VCaP (cell line): ENCODE data around the gene AUTS2.

ENCODE experiments used
- H3K27ac ChIP-seq: fragments of 450-650 bp; 2 replicates; pipeline ENCODE4 v1.5.1; 2017
- TF ChIP-seq, protein P1 (sequence below): fragments of 450-650 bp; conservative IDR thresholded peaks from 2 replicates; pipeline ENCODE4 v1.5.1; 2017; ENCODE audit warnings: mild to moderate bottlenecking, moderate library complexity

The AUTS2 gene

DNA sequence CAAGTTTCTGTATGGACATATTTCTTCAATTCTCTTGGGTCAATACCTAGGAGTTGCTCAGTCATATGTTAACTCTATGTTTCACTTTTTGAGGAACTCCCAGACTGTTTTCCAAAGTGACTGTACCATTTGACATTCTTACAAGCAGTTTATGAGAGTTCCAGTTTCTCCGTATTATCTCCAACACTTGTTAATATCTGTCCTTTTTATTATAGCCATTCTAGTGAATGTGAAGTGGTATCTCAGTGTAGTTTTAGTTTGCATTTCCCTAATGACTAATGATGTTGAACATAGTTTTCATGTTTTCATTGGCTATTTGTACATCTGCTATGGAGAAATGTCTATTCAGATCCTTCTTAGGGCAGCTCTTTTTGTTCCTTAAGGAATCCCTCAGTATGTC lies 1002.7 kb downstream of the AUTS2 start:
- TF ChIP-seq, protein P1, sequence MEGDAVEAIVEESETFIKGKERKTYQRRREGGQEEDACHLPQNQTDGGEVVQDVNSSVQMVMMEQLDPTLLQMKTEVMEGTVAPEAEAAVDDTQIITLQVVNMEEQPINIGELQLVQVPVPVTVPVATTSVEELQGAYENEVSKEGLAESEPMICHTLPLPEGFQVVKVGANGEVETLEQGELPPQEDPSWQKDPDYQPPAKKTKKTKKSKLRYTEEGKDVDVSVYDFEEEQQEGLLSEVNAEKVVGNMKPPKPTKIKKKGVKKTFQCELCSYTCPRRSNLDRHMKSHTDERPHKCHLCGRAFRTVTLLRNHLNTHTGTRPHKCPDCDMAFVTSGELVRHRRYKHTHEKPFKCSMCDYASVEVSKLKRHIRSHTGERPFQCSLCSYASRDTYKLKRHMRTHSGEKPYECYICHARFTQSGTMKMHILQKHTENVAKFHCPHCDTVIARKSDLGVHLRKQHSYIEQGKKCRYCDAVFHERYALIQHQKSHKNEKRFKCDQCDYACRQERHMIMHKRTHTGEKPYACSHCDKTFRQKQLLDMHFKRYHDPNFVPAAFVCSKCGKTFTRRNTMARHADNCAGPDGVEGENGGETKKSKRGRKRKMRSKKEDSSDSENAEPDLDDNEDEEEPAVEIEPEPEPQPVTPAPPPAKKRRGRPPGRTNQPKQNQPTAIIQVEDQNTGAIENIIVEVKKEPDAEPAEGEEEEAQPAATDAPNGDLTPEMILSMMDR: no peak
- no peak overlapping the region for H3K27ac ChIP-seq

DNA sequence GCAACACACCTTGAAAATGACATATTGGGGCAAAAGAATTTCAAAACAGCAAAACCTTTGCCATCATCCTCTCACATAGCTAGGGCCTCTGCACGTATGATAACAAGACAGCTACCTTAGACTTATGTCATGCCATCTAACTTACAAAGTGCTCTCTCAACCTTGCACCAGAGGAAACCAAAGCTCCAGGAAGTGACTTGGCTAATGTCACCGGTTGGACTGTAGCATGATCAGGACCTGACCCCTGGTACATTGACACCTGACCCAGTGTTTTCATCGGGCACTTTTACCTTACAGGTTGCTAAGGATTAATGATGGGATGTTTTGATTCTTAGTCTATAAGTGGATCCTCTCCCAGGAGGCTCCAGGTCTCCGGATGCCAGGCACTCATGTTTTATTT lies 1003.8 kb downstream of the AUTS2 start:
- no peak overlapping the region for H3K27ac ChIP-seq
- TF ChIP-seq, protein P1: no peak

DNA sequence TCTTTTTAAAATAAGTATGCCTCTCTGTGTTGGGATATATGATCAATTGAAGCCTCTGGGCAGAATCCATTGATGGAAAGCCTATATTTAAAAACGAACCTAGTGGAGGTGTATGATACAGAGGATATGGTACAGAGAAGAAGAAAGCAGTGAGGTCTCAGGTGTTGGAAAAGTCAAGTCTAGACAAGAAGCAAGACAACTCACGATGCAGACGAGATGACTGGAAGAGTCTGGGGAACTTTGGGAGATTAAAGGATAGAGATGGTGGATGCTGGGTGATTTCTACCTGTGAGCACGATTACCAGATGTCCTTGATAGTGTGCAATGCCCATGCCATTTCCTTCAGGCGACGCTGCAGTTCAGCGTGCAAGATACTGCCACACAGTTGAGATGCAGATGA lies 1009.0 kb downstream of the AUTS2 start:
- TF ChIP-seq, protein P1: no peak
- H3K27ac ChIP-seq: no peak overlapping the region

DNA sequence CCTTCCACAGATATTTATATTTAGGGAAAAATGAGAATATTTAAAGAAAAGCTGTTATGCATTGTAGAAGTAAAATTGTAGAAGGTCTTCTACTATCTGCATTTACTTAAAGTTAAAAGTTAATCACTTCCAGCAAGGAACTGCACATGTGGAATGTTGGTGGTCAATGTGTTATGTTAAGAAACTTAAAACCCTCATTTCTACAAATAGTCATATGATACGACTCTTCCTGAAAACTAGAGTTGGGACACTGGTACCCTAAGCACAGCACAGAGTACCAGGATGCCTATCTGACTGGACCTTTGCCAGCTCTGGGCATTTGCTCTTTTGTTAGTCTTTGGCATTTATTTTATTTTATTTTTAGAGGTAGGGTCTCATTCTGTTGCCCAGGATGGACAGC lies 1009.5 kb downstream of the AUTS2 start:
- TF ChIP-seq, protein P1: no peak
- no peak overlapping the region for H3K27ac ChIP-seq

DNA sequence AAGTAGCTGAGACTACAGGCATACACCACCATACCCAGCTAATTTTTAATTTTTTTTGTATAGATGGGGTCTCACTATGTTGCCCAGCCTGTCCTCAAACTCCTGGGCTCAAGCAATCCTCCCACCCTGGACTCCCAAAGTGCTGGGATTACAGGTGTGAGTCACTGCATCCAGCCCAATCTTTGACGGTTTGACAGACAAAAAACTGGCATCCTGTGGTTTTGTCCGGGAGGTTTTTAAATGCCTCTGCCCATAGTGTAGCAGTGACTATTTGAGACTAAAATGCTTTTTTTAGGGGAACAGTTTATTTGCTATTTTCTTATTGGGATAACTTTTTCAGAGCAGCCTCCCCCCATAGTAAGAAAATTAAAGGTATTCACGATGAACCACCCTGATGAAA lies 1010.0 kb downstream of the AUTS2 start:
- TF ChIP-seq, protein P1: no peak
- H3K27ac ChIP-seq: no peak overlapping the region

DNA sequence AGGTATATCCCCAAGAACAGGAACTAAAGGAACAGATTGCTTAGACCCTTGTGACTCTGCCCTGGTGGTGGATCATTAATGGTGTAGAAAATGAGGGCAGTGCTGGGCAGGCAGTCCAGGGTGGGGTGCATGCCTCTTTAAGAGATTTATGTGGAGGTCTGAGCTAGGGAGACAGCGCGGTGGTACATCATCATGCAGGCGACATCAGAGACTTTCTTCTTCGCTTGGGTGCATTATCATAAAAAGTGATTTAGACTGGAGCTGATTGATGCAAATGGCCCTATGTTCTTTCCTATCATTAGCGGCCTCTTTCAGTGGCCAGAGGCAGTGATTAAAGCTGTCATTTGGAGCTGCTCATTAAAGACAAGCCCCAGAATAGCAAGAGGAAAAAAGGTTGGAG lies 1014.5 kb downstream of the AUTS2 start:
- TF ChIP-seq, protein P1: no peak

DNA sequence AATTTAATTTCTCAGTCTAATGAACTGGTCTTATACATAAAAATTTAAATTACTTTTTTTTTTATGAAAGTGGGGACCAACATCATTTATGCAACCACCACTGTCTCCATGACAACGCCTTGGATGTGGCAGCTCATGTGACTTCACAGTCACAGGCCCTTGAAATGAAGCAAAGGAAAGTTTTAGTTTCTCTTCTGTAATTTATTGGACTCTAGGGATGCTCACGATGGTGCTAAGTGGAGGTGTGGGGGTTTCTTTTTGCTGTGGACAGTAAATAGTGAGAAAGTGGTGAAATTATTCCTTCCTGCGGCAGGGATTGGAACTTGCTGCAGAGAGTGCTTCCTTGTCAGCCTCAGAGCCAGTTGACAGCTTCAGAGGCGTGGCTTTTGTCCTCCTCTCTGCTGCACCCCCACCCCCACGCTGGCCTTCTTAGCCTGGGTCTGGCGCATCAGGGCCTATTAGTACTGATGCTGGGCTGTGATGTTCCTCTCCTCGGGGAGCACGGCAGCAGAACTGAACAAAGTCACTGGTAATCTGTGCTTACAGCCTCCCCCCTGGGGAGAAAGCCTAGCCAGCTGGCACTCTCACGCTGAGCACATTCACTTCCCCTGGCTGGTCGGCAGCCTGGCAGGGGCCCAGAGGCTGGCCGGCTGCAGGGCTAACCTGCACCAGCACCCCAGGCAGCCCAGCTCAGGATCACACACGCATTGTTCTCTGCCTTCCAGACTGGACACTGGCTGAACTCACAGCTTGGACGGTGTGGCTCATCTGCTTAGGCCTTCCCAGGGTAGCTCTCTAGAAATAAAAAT lies 1016.2 kb downstream of the AUTS2 start:
- peak overlapping the region; percentile 46 for H3K27ac ChIP-seq
- TF ChIP-seq, protein P1: no peak

More for the DNA sequence above, 1014.5 kb downstream of the AUTS2 start:
- no peak overlapping the region for H3K27ac ChIP-seq
